H1 (cell line): ENCODE results near the gene GAP43. TPM values are rescaled to one million over a fixed set of nuclear protein-coding genes. Genes with fewer than 3 reads are reported as not detected.

ENCODE experiments used
- ATF3 ChIP-seq: IDR thresholded peaks from 2 replicates; pipeline ENCODE4 v1.6.1; 2011; ENCODE audit warnings: low read depth, mild to moderate bottlenecking, low read length; ENCODE audit not compliant: insufficient read depth
- BACH1 ChIP-seq: IDR thresholded peaks from 2 replicates; pipeline ENCODE4 v1.6.1; 2012; ENCODE audit warnings: low read length, improper control_type of control experiment
- EP300 ChIP-seq, 2 experiments: IDR thresholded peaks; 1 replicate in 1 of 2; 2 replicates in 1 of 2; pipeline ENCODE4 v1.6.1; 2011 to 2012; ENCODE audit warnings: low read depth in 2 of 2, low read length in 2 of 2, mild to moderate bottlenecking in 2 of 2, borderline replicate concordance in 1 of 2, inconsistent platforms in 1 of 2, moderate library complexity in 1 of 2
- ZNF274 ChIP-seq: IDR thresholded peaks from 2 replicates; pipeline ENCODE4 v1.7.0; 2012; ENCODE audit warnings: low read length, borderline replicate concordance; ENCODE audit errors: extremely low read depth
- polyA plus RNA-seq, 7 experiments: library from polyadenylated mRNA; depleted of rRNA in 3 of 7; stranded (reverse) in 5 of 7; unstranded in 2 of 7; fragments of >200 nt in 5 of 7; fragments of 200-250 nt in 2 of 7; gene quantifications; 1 replicate in 5 of 7; 2 replicates in 1 of 7; 4 replicates in 1 of 7; pipeline versions ENCODE4 v1.2.1 to v1.2.3, GENCODE V29; 2011 to 2013; ENCODE audit warnings: missing spikeins in 2 of 7, mixed read lengths in 2 of 7
- total RNA-seq: library from RNA; stranded (reverse); fragmentation: NEBNext Ultra II Directional; extraction: Animal tissue kit (Norgen Biotek cat#: 25700); gene quantifications from 2 replicates; pipeline ENCODE4 v1.2.1, GENCODE V29; 2021

The GAP43 gene
- total and polyA plus RNA-seq, 2 of the 8 experiments (the other 6 are each of a cell fraction or from before 2014, with no cell fraction given), result 11.2 to 21.9 TPM

- no peak for TF ChIP-seq ATF3
- no peak for TF ChIP-seq BACH1
- TF ChIP-seq ZNF274, result no peak
- no peak for TF ChIP-seq EP300 (IDR thresholded peaks at IDR 0.05; ENCODE audit: borderline replicate concordance in 1 of 2, low read depth in 2 of 2, low read length in 2 of 2)
These were observed 81.5 kb downstream of the GAP43 start (continued) for GRCh38 chr3:115704661-115705338.
